Neuronal stem cell (in vitro differentiated cells): Measurements from ENCODE around the gene SIGLECL1.

ENCODE experiments used
- DNase-seq: peaks from one replicate; pipeline ENCODE4 v3.0.0-alpha.2; 2013; ENCODE audit warnings: low spot score
- H2AFZ ChIP-seq: one replicate; pipeline ENCODE4 v1.6.1; 2013; ENCODE audit warnings: mild to moderate bottlenecking, low read length, inconsistent platforms
- H2AK5ac ChIP-seq: 2 replicates; pipeline ENCODE4 v1.6.1; 2013; ENCODE audit warnings: low read depth, mild to moderate bottlenecking, inconsistent platforms, low read length, moderate library complexity, mixed read lengths
- H2BK120ac ChIP-seq: 2 replicates; pipeline ENCODE4 v1.6.1; 2013; ENCODE audit warnings: low read depth, mild to moderate bottlenecking, inconsistent platforms, low read length, moderate library complexity, mixed read lengths
- H2BK12ac ChIP-seq: one replicate; pipeline ENCODE4 v1.6.1; 2013; ENCODE audit warnings: low read length, inconsistent platforms
- H2BK15ac ChIP-seq: 2 replicates; pipeline ENCODE4 v1.6.1; 2013; ENCODE audit warnings: mild to moderate bottlenecking, low read length, inconsistent platforms, mixed read lengths
- H2BK5ac ChIP-seq: one replicate; pipeline ENCODE4 v1.6.1; 2013; ENCODE audit warnings: inconsistent platforms, mild to moderate bottlenecking, low read length, moderate library complexity
- H3K14ac ChIP-seq: one replicate; pipeline ENCODE4 v1.6.1; 2013; ENCODE audit warnings: low read length, inconsistent platforms
- H3K18ac ChIP-seq: 2 replicates; pipeline ENCODE4 v1.6.1; 2013; ENCODE audit warnings: low read length, inconsistent platforms
- H3K23ac ChIP-seq: 2 replicates; pipeline ENCODE4 v1.6.1; 2013; ENCODE audit warnings: low read depth, mild to moderate bottlenecking, mixed read lengths, low read length, inconsistent platforms; ENCODE audit not compliant: poor library complexity
- H3K27ac ChIP-seq: replicated peaks from 3 replicates; pipeline ENCODE4 v1.5.1; 2013; ENCODE audit warnings: low read length, inconsistent platforms
- H3K27me3 ChIP-seq, 3 experiments: 2 replicates each; pipeline ENCODE4 v1.6.1; 2013; ENCODE audit warnings: low read length in 3 of 3, mild to moderate bottlenecking in 2 of 3, inconsistent platforms in 1 of 3, low read depth in 1 of 3, mixed read lengths in 1 of 3, moderate library complexity in 1 of 3; ENCODE audit not compliant: control insufficient read depth in 3 of 3, insufficient read depth in 3 of 3
- H3K36me3 ChIP-seq, 2 donors: replicated peaks in 1 of 2; 2 replicates each; pipeline ENCODE4 v1.6.1; 2013; ENCODE audit warnings: low read length in 2 of 2; ENCODE audit not compliant: control insufficient read depth in 2 of 2, insufficient read depth in 2 of 2
- H3K4ac ChIP-seq: 2 replicates; pipeline ENCODE4 v1.6.1; 2013; ENCODE audit warnings: inconsistent platforms, mild to moderate bottlenecking, low read length, moderate library complexity
- H3K4me1 ChIP-seq, 2 donors: 1 replicate in 1 of 2; 2 replicates in 1 of 2; pipeline ENCODE4 v1.6.1; 2013; ENCODE audit warnings: low read length in 2 of 2, low read depth in 1 of 2; ENCODE audit not compliant: control insufficient read depth in 2 of 2, insufficient read depth in 1 of 2
- H3K4me2 ChIP-seq: one replicate; pipeline ENCODE4 v1.6.1; 2013; ENCODE audit warnings: mild to moderate bottlenecking, low read length, inconsistent platforms; ENCODE audit not compliant: insufficient read depth, poor library complexity, severe bottlenecking
- H3K4me3 ChIP-seq, 2 donors: 2 replicates each; pipeline ENCODE4 v1.5.1; 2013; ENCODE audit warnings: low read length in 2 of 2, mild to moderate bottlenecking in 2 of 2, inconsistent platforms in 1 of 2, moderate library complexity in 1 of 2
- H3K79me1 ChIP-seq: one replicate; pipeline ENCODE4 v1.6.1; 2013; ENCODE audit warnings: low read depth, mild to moderate bottlenecking, inconsistent platforms, low read length, moderate library complexity
- H3K9ac ChIP-seq: one replicate; pipeline ENCODE4 v1.6.1; 2013; ENCODE audit warnings: mild to moderate bottlenecking, low read depth, low read length, inconsistent platforms; ENCODE audit not compliant: poor library complexity
- H3K9me3 ChIP-seq, 2 donors: replicated peaks in 1 of 2; 2 replicates each; pipeline versions ENCODE3 to v1.6.1; 2013; ENCODE audit warnings: low read length in 2 of 2, mild to moderate bottlenecking in 2 of 2, inconsistent platforms in 1 of 2, low read depth in 1 of 2, mixed read lengths in 1 of 2, moderate library complexity in 1 of 2; ENCODE audit not compliant: control insufficient read depth in 2 of 2, insufficient read depth in 1 of 2
- H4K8ac ChIP-seq: one replicate; pipeline ENCODE4 v1.6.1; 2013; ENCODE audit warnings: low read depth, mild to moderate bottlenecking, inconsistent platforms, low read length, moderate library complexity
- H4K91ac ChIP-seq: one replicate; pipeline ENCODE4 v1.6.1; 2013; ENCODE audit warnings: low read length, low read depth, mild to moderate bottlenecking, inconsistent platforms; ENCODE audit not compliant: poor library complexity
- WGBS, 2 donors: extraction: QIAGEN DNeasy Blood & Tissue Kit; methylation state at CpG; one replicate each; pipeline ENCODE4 v1.1.7; 2013; ENCODE audit warnings: missing lambda C conversion rate in 2 of 2, mixed read lengths in 1 of 2; ENCODE audit not compliant: insufficient read length in 2 of 2, insufficient replicate concordance in 1 of 2; ENCODE audit errors: extremely low coverage in 2 of 2; 5-methylcytosine and 5-hydroxymethylcytosine counted together

Gene SIGLECL1

GRCh38 chr19:51263808-51264207 is 12.9 kb downstream of the SIGLECL1 start:
- no CpG with 5 or more reads among the region's 4 CpGs for WGBS, 2 donors
- no peak for DNase-seq

GRCh38 chr19:51271067-51271466 is 20.2 kb downstream of the SIGLECL1 start:
- H2BK12ac ChIP-seq = no peak overlapping the region
- no peak overlapping the region for H2AFZ ChIP-seq
- no peak overlapping the region for H2BK15ac ChIP-seq
- peak overlapping the region; percentile 32 for H3K18ac ChIP-seq
- peaks cover 0 to 4% of the 10 kb centered on the region in 2 donors for H3K4me1 ChIP-seq
- peaks cover 0 to 2% of the 10 kb centered on the region in 2 donors for H3K9me3 ChIP-seq
- no peak overlapping the region for H4K91ac ChIP-seq
- H3K14ac ChIP-seq = no peak overlapping the region
- H3K23ac ChIP-seq = no peak overlapping the region
- H2BK5ac ChIP-seq = no peak overlapping the region
- no peak for DNase-seq
- no peaks in the 10 kb centered on the region for H3K79me1 ChIP-seq
- H4K8ac ChIP-seq = no peak overlapping the region
- H3K36me3 ChIP-seq = no peaks in the 10 kb centered on the region
- no peak overlapping the region for H3K4ac ChIP-seq
- no peak overlapping the region for H3K9ac ChIP-seq
- H2AK5ac ChIP-seq = no peak overlapping the region
- no peak overlapping the region for H3K27ac ChIP-seq
- peaks cover 0 to 3% (median 0%) of the 10 kb centered on the region in 3 experiments for H3K27me3 ChIP-seq
- H2BK120ac ChIP-seq = no peak overlapping the region
- no CpG with 5 or more reads among the region's 26 CpGs for WGBS, 2 donors
- no peak overlapping the region for H3K4me3 ChIP-seq
- no peak overlapping the region for H3K4me2 ChIP-seq

More at GRCh38 chr19:51263808-51264207, 12.9 kb downstream of the SIGLECL1 start:
- H2BK12ac ChIP-seq = no peak overlapping the region
- H3K14ac ChIP-seq = no peak overlapping the region
- no peak overlapping the region for H3K27ac ChIP-seq
- H3K9me3 ChIP-seq = peaks cover 0 to 2% of the 10 kb centered on the region in 2 donors
- no peak overlapping the region for H3K23ac ChIP-seq
- H4K91ac ChIP-seq = no peak overlapping the region
- peaks cover 0 to 24% (median 0%) of the 10 kb centered on the region in 3 experiments for H3K27me3 ChIP-seq
- H2BK5ac ChIP-seq = no peak overlapping the region
- H3K18ac ChIP-seq = no peak overlapping the region
- H2BK120ac ChIP-seq = no peak overlapping the region
- no peak overlapping the region for H3K9ac ChIP-seq
- no peaks in the 10 kb centered on the region for H3K36me3 ChIP-seq
- H3K4me3 ChIP-seq = no peak overlapping the region
- H4K8ac ChIP-seq = no peak overlapping the region
- H2AK5ac ChIP-seq = no peak overlapping the region
- no peak overlapping the region for H3K4me2 ChIP-seq
- no peaks in the 10 kb centered on the region for H3K4me1 ChIP-seq
- no peak overlapping the region for H3K4ac ChIP-seq
- H2BK15ac ChIP-seq = no peak overlapping the region
- H2AFZ ChIP-seq = no peak overlapping the region
- H3K79me1 ChIP-seq = no peaks in the 10 kb centered on the region

GRCh38 chr19:51272183-51272810 is 21.4 kb downstream of the SIGLECL1 start:
- Histone ChIP-seq H3K23ac (no peak overlapping the region), H2AFZ (no peak overlapping the region), H3K14ac (no peak overlapping the region), H3K9me3 (peaks cover 0 to 2% of the 10 kb centered on the region in 2 donors), H3K79me1 (no peaks in the 10 kb centered on the region), H2AK5ac (no peak overlapping the region), H4K91ac (no peak overlapping the region), H3K4ac (no peak overlapping the region), H3K4me1 (peaks cover 0 to 4% of the 10 kb centered on the region in 2 donors), H2BK120ac (no peak overlapping the region), H3K27me3 (peaks cover 0 to 3% (median 0%) of the 10 kb centered on the region in 3 experiments), H4K8ac (no peak overlapping the region), H3K4me2 (no peak overlapping the region), H2BK12ac (no peak overlapping the region), H2BK5ac (no peak overlapping the region), H3K27ac (no peak overlapping the region), H3K9ac (no peak overlapping the region), H2BK15ac (no peak overlapping the region), H3K18ac (no peak overlapping the region), H3K36me3 (no peaks in the 10 kb centered on the region), H3K4me3 (no peak overlapping the region)
- DNase-seq = no peak
- WGBS, 2 donors = no CpG with 5 or more reads among the region's 6 CpGs

- Histone ChIP-seq H3K36me3 (no peaks in the 10 kb centered on the region), H3K4me1 (peaks cover 0 to 4% of the 10 kb centered on the region in 2 donors), H2BK5ac (no peak overlapping the region), H2BK12ac (no peak overlapping the region), H2BK120ac (no peak overlapping the region), H3K18ac (no peak overlapping the region), H3K14ac (no peak overlapping the region), H4K8ac (no peak overlapping the region), H3K27ac (no peak overlapping the region), H3K4me2 (no peak overlapping the region), H3K9ac (no peak overlapping the region), H2AK5ac (no peak overlapping the region), H3K4me3 (no peak overlapping the region), H3K23ac (no peak overlapping the region), H3K27me3 (no peaks in the 10 kb centered on the region), H3K4ac (no peak overlapping the region), H4K91ac (no peak overlapping the region), H3K79me1 (no peaks in the 10 kb centered on the region), H2AFZ (no peak overlapping the region), H2BK15ac (no peak overlapping the region), H3K9me3 (peaks cover 0 to 3% of the 10 kb centered on the region in 2 donors)
- no CpG with 5 or more reads among the region's 8 CpGs for WGBS, 2 donors
- no peak for DNase-seq
These were observed 23.3 kb downstream of the SIGLECL1 start for GRCh38 chr19:51274049-51274770.
